ENCODE results near the gene TFB2M.
A peak's percentile ranks its signal among the peaks of the same experiment; 100 is the strongest.
"Not testable (repeated sequence)": the region's sequence is repeated elsewhere in the genome, so short reads cannot be mapped to it uniquely, and the experiment has no call there.

TFB2M gene

DNA sequence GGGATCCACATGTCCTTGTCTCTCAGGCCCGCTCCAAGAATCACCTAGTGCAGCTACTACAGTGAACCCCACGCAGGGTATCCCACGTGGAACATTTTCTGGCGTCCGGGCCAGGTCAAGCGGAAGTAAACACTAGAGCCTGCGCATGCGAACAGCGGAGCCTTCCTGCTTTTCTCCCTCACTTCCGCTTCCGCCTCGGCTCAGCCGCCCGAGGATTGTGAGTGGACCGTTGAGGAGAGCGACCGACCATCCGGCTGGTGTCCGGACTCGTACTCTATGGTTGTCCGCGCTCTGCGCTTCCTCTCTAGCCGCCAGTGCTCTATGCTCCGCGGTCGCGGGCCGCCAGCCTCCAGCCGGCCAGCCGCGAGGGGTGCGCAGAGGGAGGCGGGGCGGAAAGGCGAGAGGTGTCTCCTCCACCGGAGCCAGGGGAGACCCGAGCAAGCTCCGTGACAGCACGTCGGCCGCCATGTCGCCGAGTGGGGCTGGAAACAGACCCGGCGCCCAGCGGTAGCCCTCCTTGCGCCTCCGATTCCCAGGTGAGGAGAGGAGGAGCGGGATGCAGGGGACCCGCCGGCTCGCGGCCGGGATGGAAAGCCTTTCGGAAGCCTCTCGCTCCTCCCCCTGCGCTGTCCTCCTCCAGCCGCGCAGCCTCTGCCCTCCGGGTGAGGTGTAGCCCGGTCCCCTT, at the start of gene TFB2M, which contains the start of gene CNST:
Gene TFB2M, minus strand, starts transcription at position 134 of the 685 bp plus-strand sequence. Its CDS starts 123 bp downstream, at position 11.
Gene CNST, plus strand, starts transcription at position 329 of the 685 bp plus-strand sequence. CDS start 25,107 bp downstream, outside the sequence.
- peak; percentile 99 for DNase-seq

- DNase-seq, result no peak
Observed at GRCh38 chr1:246613096-246613758, 47.2 kb upstream of the TFB2M start.

DNA sequence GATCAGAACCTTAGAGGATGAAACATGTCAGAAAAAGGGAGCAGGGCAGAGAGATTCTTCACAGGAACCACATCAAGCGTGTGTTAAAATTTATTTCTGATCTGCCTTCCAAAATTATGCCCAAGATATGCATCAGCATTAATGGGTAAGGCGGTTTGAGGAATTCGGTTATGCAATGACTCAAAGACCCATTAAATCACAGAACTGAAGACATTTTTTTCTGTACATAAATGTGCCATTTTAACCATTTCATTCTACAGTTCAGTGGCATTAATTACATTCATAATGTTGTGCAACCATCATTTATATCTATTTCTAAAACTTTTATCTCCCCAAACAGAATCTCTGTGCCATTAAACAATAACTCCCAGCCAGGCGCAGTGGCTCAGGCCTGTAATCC, 43.6 kb upstream of the TFB2M start:
- DNase-seq, result peak; percentile 88

- DNase-seq, result peak; percentile 89
Observed at GRCh38 chr1:246608616-246609376, 42.7 kb upstream of the TFB2M start.

DNA sequence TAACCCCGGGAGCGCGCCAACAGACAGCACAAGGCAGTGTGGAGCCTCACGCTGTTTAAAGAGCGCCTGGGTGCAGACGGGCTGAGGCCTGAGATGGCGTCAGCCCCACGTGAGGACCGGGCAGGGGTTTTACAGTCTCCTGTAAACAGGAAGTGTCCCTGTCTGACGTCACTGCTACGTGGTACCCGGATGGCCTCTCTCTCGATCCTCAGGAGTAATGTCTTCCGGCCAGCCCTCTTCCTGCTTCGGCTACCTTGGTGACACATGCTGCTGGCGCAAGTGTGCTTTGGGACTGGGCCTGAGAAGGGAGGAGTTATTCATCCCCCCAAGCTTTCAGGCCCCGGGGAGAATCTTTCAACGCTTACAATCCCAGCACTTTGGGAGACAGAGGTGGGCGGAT, 41.4 kb upstream of the TFB2M start:
- no peak for DNase-seq

- not testable (repeated sequence) for DNase-seq
Observed at GRCh38 chr1:246605231-246605630, 39.2 kb upstream of the TFB2M start.

GRCh38 chr1:246602194-246602593, 36.1 kb upstream of the TFB2M start:
- DNase-seq, result peak; percentile 42

GRCh38 chr1:246600579-246600978, 34.5 kb upstream of the TFB2M start:
- DNase-seq, result no peak

DNA sequence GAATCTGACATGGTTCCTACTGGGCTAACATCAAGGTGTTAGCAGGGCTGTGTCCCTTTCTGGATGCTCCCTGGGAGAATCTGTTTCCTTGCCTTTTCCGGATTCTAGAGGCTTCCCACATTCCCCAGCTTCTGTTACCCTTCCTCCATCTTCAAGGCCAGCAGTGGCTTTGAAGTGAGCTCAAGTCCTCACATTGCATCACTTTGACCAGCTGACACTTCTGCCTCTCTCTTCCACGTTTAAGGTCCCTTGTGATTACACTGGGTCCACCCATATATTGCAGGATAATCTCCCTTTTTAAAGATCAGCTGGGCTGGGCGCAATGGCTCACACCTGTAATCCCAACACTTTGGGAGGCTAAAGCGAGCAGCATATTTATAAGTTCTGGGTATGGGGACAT, 33.3 kb upstream of the TFB2M start:
- DNase-seq, result no peak

DNA sequence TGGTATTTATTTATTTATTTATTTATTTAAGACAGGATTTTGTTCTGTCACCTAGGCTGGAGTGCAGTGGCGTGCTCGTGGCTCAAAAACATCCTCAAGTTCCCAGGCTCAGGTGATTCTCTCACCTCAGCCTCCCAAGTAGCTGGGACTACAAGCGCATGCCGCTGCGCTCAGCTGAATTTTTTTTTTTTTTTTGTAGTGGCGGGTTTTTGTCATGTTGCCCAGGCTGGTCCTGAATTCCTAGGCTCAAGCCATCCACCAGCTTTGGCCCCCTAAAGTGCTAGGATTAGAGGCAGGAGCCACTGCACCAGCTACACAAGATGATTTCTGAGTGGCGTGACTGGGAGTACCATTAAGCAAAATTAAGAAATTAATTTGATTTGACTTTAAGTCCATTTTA, 31.9 kb upstream of the TFB2M start:
- DNase-seq, result no peak

DNA sequence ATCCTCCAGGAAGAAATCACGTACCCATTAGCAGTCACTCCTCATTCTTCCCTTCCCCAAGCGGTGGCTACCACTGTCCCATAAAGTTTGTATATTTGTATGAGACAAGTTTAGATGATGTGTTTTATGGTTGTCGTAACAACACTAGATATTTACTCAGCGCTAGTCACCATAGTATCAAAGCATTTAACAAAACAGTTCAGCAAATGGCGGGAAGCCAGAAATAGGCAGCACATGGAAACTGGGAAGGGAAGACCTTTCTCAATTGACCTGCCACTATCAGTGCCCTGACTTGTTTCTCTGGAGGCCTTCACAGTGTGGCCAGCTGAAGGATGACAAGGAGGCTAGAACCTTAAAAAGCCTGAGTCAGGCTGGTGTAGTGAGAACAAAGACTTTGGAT, 31.3 kb upstream of the TFB2M start:
- peak; percentile 84 for DNase-seq

DNA sequence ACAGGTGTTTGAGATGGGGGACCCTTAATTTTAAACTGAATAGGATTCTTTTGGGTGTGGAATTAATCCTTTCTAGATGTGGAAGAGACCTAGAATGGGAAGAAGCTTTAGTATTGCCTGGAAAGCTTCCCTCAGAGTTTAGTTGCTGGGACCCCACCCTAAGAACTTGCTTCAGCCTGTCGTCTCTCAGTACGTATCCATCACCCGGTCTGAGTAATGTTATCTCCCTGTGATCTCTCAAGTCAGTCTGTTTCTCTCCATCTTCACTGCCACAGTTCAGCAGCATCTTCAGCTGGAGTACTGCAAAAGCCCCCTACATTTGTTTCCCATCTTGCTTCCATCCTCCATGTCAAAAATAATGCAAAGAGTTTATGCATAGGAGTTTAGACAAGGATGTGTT, 29.1 kb upstream of the TFB2M start:
- DNase-seq, result no peak

- peak; percentile 99 for DNase-seq
Observed at GRCh38 chr1:246592695-246593094, 26.6 kb upstream of the TFB2M start.

DNA sequence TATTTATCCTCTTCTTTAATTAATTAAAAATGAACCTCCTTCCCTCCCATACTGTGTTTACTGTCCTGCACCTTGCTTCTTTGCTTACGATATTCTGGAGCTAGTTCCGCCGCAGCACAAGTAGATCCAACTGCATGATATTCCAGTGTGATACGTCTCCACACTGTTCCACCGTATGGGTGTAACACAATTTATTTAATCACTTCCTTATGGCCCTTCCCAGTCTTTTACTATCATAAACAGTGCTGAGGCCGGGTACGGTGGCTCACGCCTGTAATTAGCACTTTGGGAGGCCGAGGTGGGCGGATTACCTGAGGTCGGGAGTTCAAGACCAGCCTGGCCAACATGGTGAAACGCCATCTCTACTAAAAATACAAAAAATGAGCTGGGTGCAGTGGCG, 25.9 kb upstream of the TFB2M start:
- peak; percentile 44 for DNase-seq

DNA sequence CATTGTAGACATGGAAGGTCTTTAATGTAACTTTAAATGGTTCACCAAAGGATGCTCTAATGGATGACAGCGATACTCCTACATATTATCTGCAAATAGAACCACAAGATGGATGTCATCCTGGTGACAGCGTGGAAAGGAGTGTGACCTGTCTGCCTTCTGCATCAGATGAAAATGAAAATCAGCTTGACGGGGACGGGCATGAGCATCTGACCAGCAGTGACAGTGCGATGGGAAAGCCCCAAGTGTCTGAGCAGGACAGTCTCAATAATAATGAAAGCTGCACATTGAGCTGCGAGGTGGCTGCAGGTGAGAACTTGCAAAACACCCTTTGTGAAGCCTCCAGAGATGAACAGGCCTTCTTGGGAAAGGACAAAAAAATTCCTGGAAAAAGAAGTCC, 25.4 kb upstream of the TFB2M start:
- no peak for DNase-seq

DNA sequence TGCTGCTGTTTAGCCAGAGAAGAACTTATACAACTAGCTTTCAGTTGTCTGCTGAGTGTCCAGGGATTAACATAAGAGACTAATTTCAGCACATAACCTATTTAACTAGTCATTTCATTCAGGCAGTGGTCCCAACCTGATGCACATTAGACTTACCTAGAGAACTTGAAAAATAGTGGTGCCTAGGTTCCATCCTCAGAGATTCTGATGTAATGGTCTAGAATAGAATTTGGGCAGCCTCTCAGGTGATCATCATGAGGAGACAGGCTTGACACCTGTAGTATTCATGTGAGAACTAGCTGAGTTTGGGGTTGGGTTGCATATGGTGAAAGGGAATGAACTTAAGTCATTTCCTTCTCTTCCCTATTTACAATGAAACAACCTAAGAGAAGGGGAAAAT, 25.0 kb upstream of the TFB2M start:
- DNase-seq, result no peak

GRCh38 chr1:246589919-246590318, 23.9 kb upstream of the TFB2M start:
- not testable (repeated sequence) for DNase-seq

DNA sequence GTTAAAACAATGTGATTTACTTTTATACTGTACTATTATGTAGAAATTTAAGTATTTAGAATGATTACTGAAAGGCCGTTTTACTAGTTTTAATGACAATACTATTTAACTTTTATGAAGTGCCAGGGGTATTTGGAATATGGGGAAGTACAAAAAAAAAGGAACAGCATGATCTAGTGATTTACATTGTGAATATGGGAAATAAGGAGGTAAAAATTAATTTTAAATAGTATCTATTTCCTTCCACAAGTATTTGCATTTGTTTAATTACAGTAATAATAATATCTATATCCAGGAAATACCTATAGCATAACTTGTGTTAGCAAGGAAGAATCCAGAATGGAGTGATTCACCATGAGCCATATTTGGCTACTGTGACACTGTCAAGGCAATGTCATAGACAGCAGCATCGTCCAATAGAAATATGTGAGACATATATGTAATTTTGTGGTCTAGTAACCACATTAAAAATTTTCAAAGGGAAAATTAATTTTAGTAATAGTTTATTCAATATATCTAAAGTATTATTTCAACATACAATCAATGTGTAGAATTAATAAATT, 22.2 kb upstream of the TFB2M start:
- peak; percentile 78 for DNase-seq

DNA sequence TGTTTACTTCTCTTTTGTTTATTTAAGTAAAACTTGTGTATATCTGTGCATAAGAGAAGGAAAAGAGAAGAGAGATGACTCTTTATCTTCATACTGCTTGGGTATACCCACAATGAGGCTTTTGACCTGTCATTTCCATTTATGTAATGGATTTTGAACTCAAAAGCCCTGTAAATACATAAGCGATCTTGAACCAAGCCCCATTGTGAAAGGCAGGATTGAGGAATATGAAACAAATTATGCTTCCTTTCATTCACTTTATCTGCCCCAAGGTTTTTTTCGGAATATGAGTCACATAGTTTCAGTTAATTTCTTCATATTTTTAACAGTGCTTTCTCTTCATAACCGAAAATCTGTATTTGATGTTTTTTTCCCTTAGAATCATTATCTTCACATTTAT, 21.5 kb upstream of the TFB2M start:
- DNase-seq, result peak; percentile 61

DNA sequence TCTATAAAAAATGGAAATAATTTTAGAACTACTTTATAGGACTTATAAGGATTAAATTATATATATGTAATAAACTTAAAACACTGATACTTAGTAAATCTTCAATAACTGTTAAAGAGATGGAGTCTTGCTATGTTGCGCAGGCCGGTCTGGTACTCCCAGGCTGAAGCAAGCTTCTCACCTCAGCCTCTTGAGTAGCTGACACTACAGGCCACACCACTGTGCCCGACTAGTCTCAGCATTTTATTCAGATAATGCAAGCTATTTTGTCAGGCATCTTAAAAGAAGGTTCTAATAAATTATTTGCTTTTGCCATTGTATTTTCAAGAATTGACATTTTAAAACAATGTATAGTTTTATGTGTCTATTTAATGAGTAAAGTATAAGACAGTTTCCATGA, 21.0 kb upstream of the TFB2M start:
- DNase-seq, result no peak

GRCh38 chr1:246583448-246584185, 17.6 kb upstream of the TFB2M start:
- peak; percentile 53 for DNase-seq

DNA sequence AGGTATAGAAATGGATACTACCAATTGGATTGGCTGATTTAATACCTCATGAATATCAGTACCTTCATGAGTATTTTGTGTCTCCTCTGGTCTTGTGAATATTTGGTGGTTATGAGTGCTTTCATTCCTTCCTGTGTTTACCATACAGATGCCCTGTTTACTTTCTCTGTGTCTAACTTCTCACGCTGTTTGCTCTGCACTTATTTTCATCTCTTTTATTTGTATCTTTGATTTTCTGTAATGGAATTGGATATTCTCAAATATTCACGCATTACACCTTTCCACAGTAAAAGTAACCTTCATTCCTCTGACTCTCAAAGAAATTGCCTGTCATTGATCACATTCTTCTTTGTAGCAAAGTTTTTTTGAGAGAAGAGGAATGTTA, 17.0 kb upstream of the TFB2M start:
- DNase-seq, result no peak
